ENCODE measurements around the gene SFT2D1.

DNA sequence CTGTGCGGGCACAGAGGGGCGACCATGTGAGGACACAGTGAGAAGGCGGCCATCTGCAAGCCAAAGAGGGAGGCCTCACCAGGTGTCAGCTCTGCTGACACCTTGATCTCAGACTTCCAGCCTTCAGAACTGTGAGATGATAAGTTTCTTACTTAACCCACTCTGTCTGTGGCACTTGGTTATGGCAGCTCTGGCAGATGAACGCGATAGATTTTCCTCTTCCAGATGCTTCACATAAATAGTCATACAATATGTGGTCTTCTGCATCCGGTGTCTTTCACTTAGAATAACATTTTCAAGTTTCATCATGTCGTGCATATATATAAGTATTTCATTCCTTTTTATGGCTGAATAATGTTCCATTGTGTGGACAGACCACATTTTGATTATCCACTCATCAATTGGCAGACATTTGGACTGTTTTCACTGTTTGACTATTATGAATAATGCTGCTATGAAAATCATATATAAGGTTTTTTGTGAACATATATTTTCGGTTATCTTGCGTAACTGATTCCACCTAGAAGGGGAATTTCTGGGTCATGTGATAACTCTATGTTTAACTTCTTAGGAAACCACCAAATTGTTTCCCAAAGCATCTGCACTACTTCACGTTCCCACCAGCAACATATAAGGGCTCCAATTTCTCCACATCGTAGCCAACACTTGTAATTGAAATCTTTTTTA, 64.3 kb downstream of the SFT2D1 start:
- TF ChIP-seq POLR2AphosphoS5 (IDR thresholded peaks at IDR 0.05) (no peak), POLR2A (IDR thresholded peaks at IDR 0.05) (no peak), EP300 (IDR thresholded peaks at IDR 0.05) (no peak)
- TF ChIP-seq, protein P1, sequence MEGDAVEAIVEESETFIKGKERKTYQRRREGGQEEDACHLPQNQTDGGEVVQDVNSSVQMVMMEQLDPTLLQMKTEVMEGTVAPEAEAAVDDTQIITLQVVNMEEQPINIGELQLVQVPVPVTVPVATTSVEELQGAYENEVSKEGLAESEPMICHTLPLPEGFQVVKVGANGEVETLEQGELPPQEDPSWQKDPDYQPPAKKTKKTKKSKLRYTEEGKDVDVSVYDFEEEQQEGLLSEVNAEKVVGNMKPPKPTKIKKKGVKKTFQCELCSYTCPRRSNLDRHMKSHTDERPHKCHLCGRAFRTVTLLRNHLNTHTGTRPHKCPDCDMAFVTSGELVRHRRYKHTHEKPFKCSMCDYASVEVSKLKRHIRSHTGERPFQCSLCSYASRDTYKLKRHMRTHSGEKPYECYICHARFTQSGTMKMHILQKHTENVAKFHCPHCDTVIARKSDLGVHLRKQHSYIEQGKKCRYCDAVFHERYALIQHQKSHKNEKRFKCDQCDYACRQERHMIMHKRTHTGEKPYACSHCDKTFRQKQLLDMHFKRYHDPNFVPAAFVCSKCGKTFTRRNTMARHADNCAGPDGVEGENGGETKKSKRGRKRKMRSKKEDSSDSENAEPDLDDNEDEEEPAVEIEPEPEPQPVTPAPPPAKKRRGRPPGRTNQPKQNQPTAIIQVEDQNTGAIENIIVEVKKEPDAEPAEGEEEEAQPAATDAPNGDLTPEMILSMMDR (IDR thresholded peaks at IDR 0.05): no peak

All from stomach (tissue), 4 donors.